ENCODE measurements around the gene ICA1. TPM values are rescaled to one million over a fixed set of nuclear protein-coding genes. Genes with fewer than 3 reads are reported as not detected.

Gene ICA1
- total RNA-seq (2022; extraction: Qiagen RNA extraction; ENCODE audit: low read depth): 0.85 to 1.7 TPM (median 1.2 TPM) in 5 replicates

GRCh38 chr7:8261711-8262695, at the start of gene ICA1:
TSS of gene ICA1 (minus strand) at chr7:8262167. CDS start at chr7:8235926, 26,241 bp downstream.

Other genes starting within 250 kb of the ICA1 start
- not detected in 5 replicates for gene NXPH1, start 171.4 kb upstream of the ICA1 start, total RNA-seq (2022; extraction: Qiagen RNA extraction; ENCODE audit: low read depth)

Data from A549 treated with RU486 at 1 μM for 4 hours (cell line).